GM21825 (cell line): ENCODE measurements around the gene NOP9.
A peak's percentile ranks its signal among the peaks of the same experiment; 100 is the strongest.

Source experiments
- ATAC-seq: cut with Tn5 transposase; IDR thresholded peaks from one replicate; pipeline ENCODE4 v1.9.1; 2021; ENCODE audit warnings: mild to moderate bottlenecking, moderate library complexity; ENCODE audit not compliant: unreplicated experiment

The NOP9 gene

DNA sequence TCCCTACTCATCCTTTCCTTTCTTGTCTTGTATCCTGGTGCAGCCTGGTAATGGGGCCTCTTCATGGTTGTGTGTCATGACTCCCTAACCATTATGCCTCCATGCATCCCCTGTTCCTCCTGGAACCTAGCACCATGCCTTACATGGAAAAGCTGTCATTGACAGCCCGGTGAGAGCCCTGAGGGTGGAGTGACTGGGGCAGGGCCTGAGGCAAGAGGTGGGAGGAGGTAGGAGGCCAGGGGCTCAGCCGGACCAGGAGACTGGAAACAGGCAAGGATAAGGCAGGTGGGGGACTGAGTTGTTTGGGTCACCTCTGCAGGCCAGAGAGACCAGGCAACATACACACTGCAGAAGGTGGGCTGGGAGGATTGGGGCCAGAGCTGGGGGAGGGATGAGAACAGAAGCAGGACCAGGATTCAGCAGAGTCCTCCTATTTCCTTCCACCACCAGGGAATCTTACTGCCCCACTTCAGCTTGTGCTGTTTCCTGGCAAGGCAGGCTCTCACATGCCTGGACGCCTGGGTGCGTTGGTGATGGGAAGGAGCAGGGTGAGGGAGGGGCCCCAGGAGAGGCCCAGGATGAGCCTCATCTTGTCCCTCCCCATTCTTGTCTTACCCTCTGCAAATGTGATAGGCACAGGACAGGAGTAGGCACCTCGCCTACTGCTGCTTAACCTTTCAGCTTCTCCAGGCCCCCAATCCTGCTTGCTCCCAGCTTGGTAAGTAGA lies 10.1 kb downstream of the NOP9 start, which contains the start of gene LTB4R2:
TSS of gene LTB4R2 (plus strand) at position 603 of the 727 bp plus-strand sequence. CDS start 525 bp downstream, outside the sequence.
- no peak for ATAC-seq

DNA sequence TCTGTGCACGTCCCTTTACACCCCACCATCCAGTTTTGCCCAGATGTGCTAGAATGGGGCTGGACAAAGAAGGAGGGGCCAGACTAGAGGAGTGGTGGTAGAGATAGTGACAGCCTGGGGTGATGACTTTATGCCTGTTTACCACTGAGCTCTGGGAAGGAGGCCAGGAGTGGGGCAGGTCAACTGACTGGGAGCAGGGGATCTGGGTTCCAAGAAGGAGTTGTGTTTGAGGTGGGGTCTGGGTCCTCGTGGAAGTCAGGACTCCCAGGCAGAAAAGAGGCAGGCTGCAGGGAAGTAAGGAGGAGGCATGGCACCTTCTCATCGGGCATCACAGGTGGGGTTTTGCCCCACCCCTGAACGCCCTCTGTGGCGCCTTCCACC lies 10.6 kb downstream of the NOP9 start:
- ATAC-seq, result no peak

DNA sequence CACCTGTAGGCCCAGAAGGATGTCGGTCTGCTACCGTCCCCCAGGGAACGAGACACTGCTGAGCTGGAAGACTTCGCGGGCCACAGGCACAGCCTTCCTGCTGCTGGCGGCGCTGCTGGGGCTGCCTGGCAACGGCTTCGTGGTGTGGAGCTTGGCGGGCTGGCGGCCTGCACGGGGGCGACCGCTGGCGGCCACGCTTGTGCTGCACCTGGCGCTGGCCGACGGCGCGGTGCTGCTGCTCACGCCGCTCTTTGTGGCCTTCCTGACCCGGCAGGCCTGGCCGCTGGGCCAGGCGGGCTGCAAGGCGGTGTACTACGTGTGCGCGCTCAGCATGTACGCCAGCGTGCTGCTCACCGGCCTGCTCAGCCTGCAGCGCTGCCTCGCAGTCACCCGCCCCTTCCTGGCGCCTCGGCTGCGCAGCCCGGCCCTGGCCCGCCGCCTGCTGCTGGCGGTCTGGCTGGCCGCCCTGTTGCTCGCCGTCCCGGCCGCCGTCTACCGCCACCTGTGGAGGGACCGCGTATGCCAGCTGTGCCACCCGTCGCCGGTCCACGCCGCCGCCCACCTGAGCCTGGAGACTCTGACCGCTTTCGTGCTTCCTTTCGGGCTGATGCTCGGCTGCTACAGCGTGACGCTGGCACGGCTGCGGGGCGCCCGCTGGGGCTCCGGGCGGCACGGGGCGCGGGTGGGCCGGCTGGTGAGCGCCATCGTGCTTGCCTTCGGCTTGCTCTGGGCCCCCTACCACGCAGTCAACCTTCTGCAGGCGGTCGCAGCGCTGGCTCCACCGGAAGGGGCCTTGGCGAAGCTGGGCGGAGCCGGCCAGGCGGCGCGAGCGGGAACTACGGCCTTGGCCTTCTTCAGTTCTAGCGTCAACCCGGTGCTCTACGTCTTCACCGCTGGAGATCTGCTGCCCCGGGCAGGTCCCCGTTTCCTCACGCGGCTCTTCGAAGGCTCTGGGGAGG lies 11.3 kb downstream of the NOP9 start, which contains the start of gene LTB4R:
TSS of gene LTB4R (plus strand) at position 857 of the 959 bp plus-strand sequence. CDS start 4,150 bp downstream, outside the sequence.
- peak; percentile 66 for ATAC-seq

DNA sequence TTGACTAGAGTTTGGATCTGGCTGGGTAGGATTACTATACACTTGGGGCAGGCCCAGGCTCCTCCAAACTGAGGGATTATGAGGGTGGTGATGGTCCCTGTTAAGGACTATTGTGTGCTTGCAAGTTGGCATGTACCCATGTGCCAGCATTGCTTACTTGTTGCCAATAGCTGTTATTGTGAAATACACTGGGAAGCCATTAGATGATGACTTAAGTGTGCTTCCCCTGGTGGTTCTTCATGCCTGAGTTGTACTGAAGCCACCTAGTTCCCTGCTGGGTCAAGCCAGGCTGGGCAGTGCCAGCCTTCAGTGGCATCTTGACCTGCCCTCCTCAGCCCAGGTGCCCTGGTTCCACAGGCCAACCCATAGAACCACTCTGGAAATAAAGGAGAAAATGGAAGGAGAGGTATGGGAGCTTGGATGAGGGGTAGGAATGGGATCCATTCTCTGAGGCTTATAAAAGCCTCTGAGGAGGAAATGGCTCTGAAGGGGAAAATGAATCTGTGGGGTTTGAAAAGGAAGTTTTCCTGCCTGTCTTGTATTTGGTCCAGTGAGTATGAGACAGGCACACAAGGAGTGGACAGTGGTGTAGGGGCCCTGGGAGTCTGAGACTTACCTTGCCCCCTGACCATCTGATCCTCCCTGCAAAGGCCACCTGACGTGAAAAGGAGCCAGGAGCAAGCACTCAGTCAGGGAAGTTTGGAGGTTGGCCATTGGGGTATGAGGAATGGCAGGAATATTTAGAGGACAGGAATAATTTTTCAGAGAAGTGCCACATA lies 12.4 kb downstream of the NOP9 start:
- ATAC-seq, result no peak

DNA sequence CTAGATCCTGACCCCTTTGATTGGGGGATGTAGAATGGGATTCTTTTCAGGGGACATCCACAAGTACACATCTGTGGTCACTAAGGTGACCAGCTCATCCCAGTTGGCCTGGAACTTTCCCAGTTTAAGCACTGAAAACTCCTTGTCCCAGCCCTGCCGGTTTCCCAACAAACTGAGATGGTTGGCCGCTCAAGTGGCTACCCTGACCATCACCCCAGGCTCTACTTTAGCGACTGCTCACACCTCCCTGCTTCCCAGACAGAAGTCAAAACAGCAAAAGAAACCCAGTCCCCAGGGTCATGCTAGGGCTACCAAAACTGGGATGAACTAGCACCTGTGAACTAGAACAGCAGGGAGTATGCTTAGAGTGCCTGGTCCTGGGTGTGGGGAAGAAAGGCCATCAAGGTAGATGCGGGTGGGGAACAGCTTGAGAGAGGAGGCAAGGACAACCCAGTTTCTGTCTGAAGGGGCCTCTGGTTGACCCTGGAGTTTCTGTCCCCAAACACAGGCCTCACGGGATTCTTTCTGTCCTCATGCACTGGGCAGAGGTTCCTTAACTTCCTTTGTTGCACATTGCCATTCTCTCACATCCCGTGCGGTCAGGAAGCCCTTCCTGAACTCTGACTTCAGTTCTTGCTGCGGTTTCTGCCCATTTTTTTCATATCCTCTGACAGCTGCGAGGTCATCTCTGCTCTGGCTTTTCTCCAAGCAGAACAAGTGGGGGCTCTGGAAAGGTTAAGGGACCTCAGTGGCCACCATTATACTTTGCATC lies 13.3 kb downstream of the NOP9 start:
- no peak for ATAC-seq

DNA sequence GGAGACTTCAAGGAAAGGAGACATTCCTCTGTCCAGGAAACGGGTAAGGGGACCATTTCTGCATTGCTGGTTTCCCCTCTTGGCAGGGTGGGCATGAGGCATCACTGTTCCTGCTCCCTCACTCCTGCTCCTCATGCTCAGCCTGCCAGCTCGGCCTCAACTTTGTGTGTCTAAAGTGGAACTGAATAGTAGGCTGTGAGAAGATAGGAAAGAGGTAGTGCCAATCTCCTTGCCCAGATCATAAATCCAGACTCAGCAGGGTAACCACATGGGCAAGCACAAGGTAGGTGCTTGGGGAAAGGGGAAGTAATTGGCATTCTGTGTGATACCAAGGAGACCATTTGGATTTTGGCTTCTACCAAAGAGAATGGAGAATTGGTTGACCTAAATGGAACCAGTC lies 14.3 kb downstream of the NOP9 start:
- ATAC-seq, result no peak

DNA sequence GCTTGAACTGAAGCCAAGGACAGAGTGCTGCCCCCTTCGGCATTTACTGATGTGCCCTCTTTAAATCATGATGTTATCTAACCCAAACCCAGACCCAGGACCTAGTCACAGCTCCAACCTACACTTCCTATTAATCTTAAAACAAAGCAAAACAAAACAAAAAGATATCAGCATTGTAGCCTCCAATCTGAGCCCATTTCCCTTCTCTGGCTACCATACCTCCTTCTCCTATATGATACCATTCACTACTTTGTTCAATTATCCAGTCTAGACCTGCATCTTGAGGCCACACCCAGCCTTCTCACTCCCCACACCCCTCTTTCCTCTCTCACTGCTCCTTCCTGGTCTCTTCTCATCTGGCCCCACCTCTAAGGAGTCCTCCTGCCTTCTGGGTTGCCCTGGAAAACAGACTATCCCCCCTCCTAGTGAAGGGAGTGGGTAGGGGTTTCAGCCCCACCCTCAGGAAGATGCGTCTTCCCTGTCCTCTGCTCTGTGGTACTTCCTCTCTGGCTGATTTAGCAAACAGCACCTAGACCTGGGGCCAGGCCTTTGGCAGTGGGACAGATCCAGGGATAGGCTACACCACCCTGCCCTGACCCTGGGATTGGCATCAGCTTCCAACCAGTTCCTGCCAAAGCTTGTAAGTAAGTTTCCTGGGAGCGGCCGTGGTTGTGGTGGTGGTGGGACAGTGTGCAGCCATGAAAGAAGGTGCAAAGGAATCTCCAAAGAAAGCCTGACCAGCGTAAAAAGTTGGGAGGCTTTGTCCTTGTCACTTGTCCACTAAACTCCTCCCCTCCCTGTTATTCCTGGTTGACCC lies 14.9 kb downstream of the NOP9 start:
- ATAC-seq, result no peak

DNA sequence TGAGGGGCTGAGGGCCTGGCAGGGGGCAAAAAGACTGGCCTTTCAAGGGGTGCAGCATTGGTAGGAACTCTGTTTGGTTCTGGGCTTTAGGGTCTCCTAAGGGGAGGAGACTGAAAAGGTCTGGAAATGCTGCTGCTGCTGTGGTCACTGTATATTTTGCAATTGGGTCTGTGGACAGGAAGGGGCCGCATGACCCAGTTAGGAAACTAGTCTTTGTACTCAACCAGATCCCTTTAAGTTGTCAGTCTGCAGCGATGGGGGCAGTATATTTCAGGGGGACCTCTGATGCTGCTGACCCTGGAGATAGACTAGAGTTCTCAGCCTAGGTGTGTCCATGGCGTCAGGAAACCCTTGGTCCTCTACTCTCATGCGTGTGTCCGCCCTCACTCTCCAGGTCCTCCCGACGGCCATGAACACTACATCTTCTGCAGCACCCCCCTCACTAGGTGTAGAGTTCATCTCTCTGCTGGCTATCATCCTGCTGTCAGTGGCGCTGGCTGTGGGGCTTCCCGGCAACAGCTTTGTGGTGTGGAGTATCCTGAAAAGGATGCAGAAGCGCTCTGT lies 15.7 kb downstream of the NOP9 start:
- no peak for ATAC-seq

DNA sequence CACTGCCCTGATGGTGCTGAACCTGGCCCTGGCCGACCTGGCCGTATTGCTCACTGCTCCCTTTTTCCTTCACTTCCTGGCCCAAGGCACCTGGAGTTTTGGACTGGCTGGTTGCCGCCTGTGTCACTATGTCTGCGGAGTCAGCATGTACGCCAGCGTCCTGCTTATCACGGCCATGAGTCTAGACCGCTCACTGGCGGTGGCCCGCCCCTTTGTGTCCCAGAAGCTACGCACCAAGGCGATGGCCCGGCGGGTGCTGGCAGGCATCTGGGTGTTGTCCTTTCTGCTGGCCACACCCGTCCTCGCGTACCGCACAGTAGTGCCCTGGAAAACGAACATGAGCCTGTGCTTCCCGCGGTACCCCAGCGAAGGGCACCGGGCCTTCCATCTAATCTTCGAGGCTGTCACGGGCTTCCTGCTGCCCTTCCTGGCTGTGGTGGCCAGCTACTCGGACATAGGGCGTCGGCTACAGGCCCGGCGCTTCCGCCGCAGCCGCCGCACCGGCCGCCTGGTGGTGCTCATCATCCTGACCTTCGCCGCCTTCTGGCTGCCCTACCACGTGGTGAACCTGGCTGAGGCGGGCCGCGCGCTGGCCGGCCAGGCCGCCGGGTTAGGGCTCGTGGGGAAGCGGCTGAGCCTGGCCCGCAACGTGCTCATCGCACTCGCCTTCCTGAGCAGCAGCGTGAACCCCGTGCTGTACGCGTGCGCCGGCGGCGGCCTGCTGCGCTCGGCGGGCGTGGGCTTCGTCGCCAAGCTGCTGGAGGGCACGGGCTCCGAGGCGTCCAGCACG lies 16.4 kb downstream of the NOP9 start:
- no peak for ATAC-seq

DNA sequence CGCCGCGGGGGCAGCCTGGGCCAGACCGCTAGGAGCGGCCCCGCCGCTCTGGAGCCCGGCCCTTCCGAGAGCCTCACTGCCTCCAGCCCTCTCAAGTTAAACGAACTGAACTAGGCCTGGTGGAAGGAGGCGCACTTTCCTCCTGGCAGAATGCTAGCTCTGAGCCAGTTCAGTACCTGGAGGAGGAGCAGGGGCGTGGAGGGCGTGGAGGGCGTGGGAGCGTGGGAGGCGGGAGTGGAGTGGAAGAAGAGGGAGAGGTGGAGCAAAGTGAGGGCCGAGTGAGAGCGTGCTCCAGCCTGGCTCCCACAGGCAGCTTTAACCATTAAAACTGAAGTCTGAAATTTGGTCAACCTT lies 16.9 kb downstream of the NOP9 start:
- no peak for ATAC-seq

DNA sequence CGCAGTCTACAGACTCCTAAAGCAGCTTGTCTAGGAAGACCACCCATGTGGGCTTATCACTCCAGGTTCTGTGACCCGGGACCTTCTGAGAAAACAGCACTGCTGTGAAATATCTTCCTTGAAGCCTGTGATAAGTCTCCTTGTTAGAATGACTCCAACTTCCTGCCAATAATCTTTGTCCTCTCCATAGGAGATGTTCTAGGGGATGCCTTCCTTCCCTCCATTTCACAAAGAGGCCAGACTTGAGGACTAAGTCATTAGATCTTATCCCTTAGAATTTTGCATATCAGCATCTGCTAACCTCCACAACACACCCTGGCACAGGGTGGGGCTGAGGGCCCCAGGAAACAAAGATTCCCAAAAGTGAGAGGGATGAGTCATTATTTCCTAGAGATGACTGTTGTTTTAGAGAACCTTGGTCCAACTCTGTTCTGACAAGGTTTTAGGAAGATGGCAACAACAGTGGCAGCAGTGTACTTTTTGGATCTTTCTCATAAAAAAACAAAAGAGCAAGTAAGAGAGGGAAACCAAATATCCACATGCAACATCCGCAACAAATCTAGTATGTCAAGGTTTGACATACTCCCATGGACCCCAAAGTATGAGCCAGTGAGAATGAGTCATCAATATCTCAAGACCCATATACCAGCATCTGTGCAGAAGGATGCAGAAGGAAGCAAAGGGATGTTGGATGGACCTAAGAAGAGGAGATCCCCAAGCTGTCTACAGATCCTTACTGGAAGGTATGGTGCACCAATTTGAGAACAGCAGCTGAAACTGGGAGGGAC lies 17.7 kb downstream of the NOP9 start:
- no peak for ATAC-seq

DNA sequence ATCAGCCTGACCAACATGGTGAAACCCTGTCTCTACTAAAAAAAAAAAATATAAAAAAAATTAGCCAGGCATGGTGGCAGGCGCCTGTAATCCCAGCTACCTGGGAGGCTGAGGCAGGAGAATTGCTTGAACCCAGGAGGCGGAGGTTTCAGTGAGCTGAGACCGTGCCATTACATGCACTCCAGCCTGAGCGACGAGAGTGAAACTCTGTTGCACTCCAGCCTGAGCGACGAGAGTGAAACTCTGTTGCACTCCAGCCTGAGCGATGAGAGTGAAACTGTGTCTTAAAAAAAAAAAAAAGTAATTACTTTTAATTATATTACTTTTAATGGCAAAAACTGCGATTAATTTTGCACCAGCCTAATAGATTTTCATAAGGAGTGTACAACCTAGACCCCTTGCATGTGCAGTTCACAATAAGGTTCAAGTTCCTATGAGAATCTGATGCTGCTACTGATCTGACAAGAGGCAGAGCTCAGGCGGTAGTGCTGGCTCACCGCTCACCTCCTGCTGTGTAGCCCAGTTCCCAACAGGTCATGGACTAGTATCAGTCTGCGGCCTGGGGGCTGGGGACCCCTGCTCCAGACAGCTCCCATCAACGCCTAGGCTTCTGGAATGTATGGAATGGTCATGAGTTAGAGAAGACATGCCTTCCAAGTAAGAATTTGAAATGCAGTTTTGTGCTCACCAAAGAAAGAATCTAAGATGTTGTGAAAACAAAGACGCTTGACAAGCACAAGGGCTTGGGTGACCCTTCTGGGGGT lies 21.7 kb downstream of the NOP9 start:
- ATAC-seq, result no peak

DNA sequence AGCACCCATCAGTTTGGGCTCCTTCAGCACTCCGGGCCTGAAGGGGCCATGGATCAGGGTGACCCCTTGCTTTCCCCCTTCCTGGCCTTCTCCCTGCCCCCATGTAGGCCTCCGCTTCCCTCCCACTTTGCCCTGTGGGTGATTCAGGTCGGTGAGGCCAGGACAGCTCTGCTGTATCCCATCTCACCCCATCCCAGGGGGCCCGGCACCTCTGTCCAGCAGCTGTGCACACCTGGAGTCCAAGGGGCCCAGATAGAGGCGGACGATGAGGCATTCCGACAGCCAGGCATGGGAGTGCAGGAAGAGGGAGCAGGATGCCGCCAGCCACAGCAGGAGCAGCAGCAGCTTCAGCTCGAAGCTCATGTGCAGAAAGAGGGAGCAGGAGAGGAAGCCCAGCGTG lies 23.0 kb downstream of the NOP9 start:
- no peak for ATAC-seq

DNA sequence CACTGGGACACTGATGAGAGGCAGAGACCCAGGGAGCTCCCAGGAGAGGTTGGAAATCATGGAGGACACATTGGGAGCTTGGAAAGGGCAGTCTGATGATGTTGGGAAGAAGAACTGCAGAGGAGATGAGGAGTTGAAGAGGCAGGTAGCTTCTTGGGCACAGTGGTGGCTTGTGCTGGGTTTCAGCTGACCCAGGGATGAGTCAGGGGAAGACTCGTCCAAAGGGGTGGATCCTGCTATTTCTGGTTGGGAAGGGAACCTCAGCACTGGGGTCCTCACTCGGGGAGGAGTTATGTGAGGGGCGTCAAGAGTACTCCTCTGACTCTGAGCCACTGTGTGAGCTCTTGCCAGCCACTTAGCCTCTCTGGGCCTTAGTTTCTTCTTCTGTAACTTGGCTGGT lies 23.7 kb downstream of the NOP9 start:
- ATAC-seq, result no peak

DNA sequence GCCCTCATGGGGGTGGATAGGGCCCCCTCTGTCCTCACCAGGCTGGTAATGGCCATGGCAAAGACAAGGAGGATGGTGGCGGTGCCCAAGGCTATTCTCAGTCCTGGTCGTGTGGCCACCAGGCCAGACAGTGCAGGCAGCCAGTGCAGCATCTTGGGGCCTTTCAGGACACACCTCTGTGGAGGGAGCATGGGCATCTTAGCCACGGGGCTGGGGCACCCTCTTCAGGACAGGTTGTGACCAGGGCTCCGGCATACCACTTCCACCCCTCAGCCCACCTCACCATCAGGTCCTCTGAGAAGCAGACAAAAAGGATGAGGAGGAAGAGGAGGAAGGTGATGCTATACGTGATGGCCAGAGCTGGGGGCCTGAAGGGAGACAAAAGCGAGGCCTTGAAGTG lies 24.4 kb downstream of the NOP9 start:
- ATAC-seq, result no peak

DNA sequence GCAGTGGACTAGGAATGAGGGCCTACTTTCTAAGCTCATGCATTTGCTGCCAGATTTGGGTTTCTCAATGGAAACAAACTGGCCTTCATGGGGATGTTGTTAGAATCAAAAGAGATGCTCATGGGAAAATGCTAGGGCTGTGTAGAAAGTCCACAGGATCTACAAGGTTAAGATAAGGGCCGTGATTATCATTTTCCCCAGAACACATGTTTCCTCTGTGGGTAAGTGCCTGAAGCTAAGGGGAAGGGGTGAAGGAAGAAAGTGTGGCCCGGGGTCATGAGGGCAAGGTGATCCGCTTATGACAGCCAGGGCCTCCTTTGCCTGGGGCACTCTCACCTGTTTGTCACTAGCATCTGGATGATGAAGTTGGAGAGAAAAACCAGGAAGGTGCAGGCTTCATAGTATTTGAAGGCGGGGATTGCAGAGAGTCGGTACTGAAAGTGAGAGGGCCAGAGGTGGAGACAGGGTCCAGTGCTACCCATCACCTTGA lies 25.4 kb downstream of the NOP9 start:
- no peak for ATAC-seq

DNA sequence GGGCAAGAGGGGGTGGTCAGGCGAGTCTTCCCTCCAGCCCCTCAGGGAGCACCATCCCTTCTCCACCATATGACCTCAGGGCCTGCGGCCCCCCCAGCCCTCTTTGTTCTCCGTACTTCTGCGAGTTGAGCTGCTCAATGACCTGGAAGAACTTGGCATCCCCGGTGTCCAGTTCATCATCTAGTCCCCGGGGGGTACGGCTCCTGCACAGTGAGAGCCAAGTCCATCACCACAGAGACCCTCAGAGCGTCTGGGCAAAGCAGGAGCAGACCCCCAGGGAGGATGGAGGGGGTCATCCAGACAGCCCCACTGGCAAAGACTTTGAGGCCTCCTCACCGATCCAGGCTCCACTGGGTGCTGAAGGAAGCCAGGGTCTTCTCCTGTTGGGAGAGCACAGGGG lies 26.3 kb downstream of the NOP9 start:
- ATAC-seq, result no peak
